Measurements from ENCODE around the gene TRIM45.
A peak's percentile ranks its signal among the peaks of the same experiment; 100 is the strongest.
"Not testable (repeated sequence)": the region's sequence is repeated elsewhere in the genome, so short reads cannot be mapped to it uniquely, and the experiment has no call there.

Gene TRIM45

GRCh38 chr1:117162816-117163215, 41.3 kb upstream of the TRIM45 start:
- Histone ChIP-seq H3K79me2 (ENCODE audit: control insufficient read depth, insufficient read depth, low read length) (no peaks in the 10 kb centered on the region), H3K56ac (ENCODE audit: low read length) (no peak overlapping the region), H3K79me1 (ENCODE audit: low read length) (no peaks in the 10 kb centered on the region), H3K27ac (ENCODE audit: low read depth, low read length) (no peak overlapping the region), H4K5ac (ENCODE audit: low read length) (no peak overlapping the region), H3K9ac (ENCODE audit: low read length) (no peak overlapping the region), H3K36me3 (ENCODE audit: control insufficient read depth, insufficient read depth, low read length) (no peaks in the 10 kb centered on the region), H4K8ac (ENCODE audit: low read depth, low read length) (no peak overlapping the region), H3K4ac (ENCODE audit: low read depth, low read length) (no peak overlapping the region), H3K27me3 (ENCODE audit: insufficient read depth, low read length, poor library complexity) (no peaks in the 10 kb centered on the region), H3K4me1 (ENCODE audit: control insufficient read depth, low read depth, low read length) (no peaks in the 10 kb centered on the region), H3K4me3 (ENCODE audit: low read length) (no peak overlapping the region), H3K23ac (ENCODE audit: low read length) (peak overlapping the region; percentile 0), H2BK120ac (ENCODE audit: low read depth, low read length) (no peak overlapping the region), H3K18ac (ENCODE audit: low read length) (no peak overlapping the region), H2BK15ac (replicated peaks; ENCODE audit: low read depth) (no peak overlapping the region), H3K4me2 (ENCODE audit: low read length) (no peak overlapping the region), H2BK5ac (ENCODE audit: low read length) (no peak overlapping the region), H2AK5ac (ENCODE audit: low read length) (no peak overlapping the region)
- WGBS (ENCODE audit: extremely low coverage, insufficient coverage, low lambda C conversion rate) = no CpG with 5 or more reads among the region's 6 CpGs
- DNase-seq = no peak

GRCh38 chr1:117161887-117162286, 40.3 kb upstream of the TRIM45 start:
- no peaks in the 10 kb centered on the region for H3K36me3 ChIP-seq (ENCODE audit: control insufficient read depth, insufficient read depth, low read length)
- no peaks in the 10 kb centered on the region for H3K27me3 ChIP-seq (ENCODE audit: insufficient read depth, low read length, poor library complexity)

GRCh38 chr1:117151305-117151704, 29.8 kb upstream of the TRIM45 start:
- not testable (repeated sequence) for H4K8ac ChIP-seq (ENCODE audit: low read depth, low read length); H2BK5ac ChIP-seq (ENCODE audit: low read length); H3K36me3 ChIP-seq (ENCODE audit: control insufficient read depth, insufficient read depth, low read length); H3K27ac ChIP-seq (ENCODE audit: low read depth, low read length); H3K4ac ChIP-seq (ENCODE audit: low read depth, low read length); H3K79me1 ChIP-seq (ENCODE audit: low read length); H3K4me3 ChIP-seq (ENCODE audit: low read length); H2AK5ac ChIP-seq (ENCODE audit: low read length); H3K18ac ChIP-seq (ENCODE audit: low read length); H3K9ac ChIP-seq (ENCODE audit: low read length); DNase-seq; H4K5ac ChIP-seq (ENCODE audit: low read length); H3K56ac ChIP-seq (ENCODE audit: low read length); H3K23ac ChIP-seq (ENCODE audit: low read length); H3K4me2 ChIP-seq (ENCODE audit: low read length); H3K79me2 ChIP-seq (ENCODE audit: control insufficient read depth, insufficient read depth, low read length); H2BK120ac ChIP-seq (ENCODE audit: low read depth, low read length); H3K27me3 ChIP-seq (ENCODE audit: insufficient read depth, low read length, poor library complexity); H2BK15ac ChIP-seq (replicated peaks; ENCODE audit: low read depth); H3K4me1 ChIP-seq (ENCODE audit: control insufficient read depth, low read depth, low read length)
- no CpG with 5 or more reads among the region's 5 CpGs for WGBS (ENCODE audit: extremely low coverage, insufficient coverage, low lambda C conversion rate)

More at GRCh38 chr1:117161887-117162286, 40.3 kb upstream of the TRIM45 start:
- no peaks in the 10 kb centered on the region for H3K79me2 ChIP-seq (ENCODE audit: control insufficient read depth, insufficient read depth, low read length)
- no peaks in the 10 kb centered on the region for H3K79me1 ChIP-seq (ENCODE audit: low read length)
- no peak overlapping the region for H3K4me3 ChIP-seq (ENCODE audit: low read length)
- no peak overlapping the region for H2BK5ac ChIP-seq (ENCODE audit: low read length)
- H4K5ac ChIP-seq (ENCODE audit: low read length) = no peak overlapping the region
- no CpG with 5 or more reads among the region's 1 CpG for WGBS (ENCODE audit: extremely low coverage, insufficient coverage, low lambda C conversion rate)
- H3K27ac ChIP-seq (ENCODE audit: low read depth, low read length) = no peak overlapping the region
- no peak overlapping the region for H3K4ac ChIP-seq (ENCODE audit: low read depth, low read length)
- no peak overlapping the region for H2AK5ac ChIP-seq (ENCODE audit: low read length)
- no peak for DNase-seq
- no peak overlapping the region for H3K18ac ChIP-seq (ENCODE audit: low read length)
- H3K56ac ChIP-seq (ENCODE audit: low read length) = no peak overlapping the region
- H2BK120ac ChIP-seq (ENCODE audit: low read depth, low read length) = no peak overlapping the region
- H3K9ac ChIP-seq (ENCODE audit: low read length) = no peak overlapping the region
- no peak overlapping the region for H3K23ac ChIP-seq (ENCODE audit: low read length)
- no peak overlapping the region for H3K4me2 ChIP-seq (ENCODE audit: low read length)
- no peaks in the 10 kb centered on the region for H3K4me1 ChIP-seq (ENCODE audit: control insufficient read depth, low read depth, low read length)
- H4K8ac ChIP-seq (ENCODE audit: low read depth, low read length) = no peak overlapping the region
- H2BK15ac ChIP-seq (replicated peaks; ENCODE audit: low read depth) = no peak overlapping the region

- no peaks in the 10 kb centered on the region for H3K79me2 ChIP-seq (ENCODE audit: control insufficient read depth, insufficient read depth, low read length)
- H3K56ac ChIP-seq (ENCODE audit: low read length) = no peak overlapping the region
- DNase-seq = no peak
- H3K79me1 ChIP-seq (ENCODE audit: low read length) = no peaks in the 10 kb centered on the region
- no peak overlapping the region for H3K4ac ChIP-seq (ENCODE audit: low read depth, low read length)
- no peak overlapping the region for H3K9ac ChIP-seq (ENCODE audit: low read length)
- H3K4me2 ChIP-seq (ENCODE audit: low read length) = no peak overlapping the region
- no peak overlapping the region for H2BK5ac ChIP-seq (ENCODE audit: low read length)
- H3K4me1 ChIP-seq (ENCODE audit: control insufficient read depth, low read depth, low read length) = peaks cover 8% of the 10 kb centered on the region
- H2AK5ac ChIP-seq (ENCODE audit: low read length) = no peak overlapping the region
- no peak overlapping the region for H2BK120ac ChIP-seq (ENCODE audit: low read depth, low read length)
- no peak overlapping the region for H3K18ac ChIP-seq (ENCODE audit: low read length)
- H4K5ac ChIP-seq (ENCODE audit: low read length) = no peak overlapping the region
- H3K4me3 ChIP-seq (ENCODE audit: low read length) = no peak overlapping the region
- H3K36me3 ChIP-seq (ENCODE audit: control insufficient read depth, insufficient read depth, low read length) = no peaks in the 10 kb centered on the region
- H3K23ac ChIP-seq (ENCODE audit: low read length) = no peak overlapping the region
- no peaks in the 10 kb centered on the region for H3K27me3 ChIP-seq (ENCODE audit: insufficient read depth, low read length, poor library complexity)
- H3K27ac ChIP-seq (ENCODE audit: low read depth, low read length) = no peak overlapping the region
- no peak overlapping the region for H2BK15ac ChIP-seq (replicated peaks; ENCODE audit: low read depth)
- no CpG with 5 or more reads among the region's 2 CpGs for WGBS (ENCODE audit: extremely low coverage, insufficient coverage, low lambda C conversion rate)
- H4K8ac ChIP-seq (ENCODE audit: low read depth, low read length) = no peak overlapping the region
These were observed 28.8 kb upstream of the TRIM45 start for GRCh38 chr1:117150316-117150715.

GRCh38 chr1:117147856-117148588, 26.5 kb upstream of the TRIM45 start:
- Histone ChIP-seq H3K18ac (ENCODE audit: low read length) (no peak overlapping the region), H3K4me2 (ENCODE audit: low read length) (no peak overlapping the region), H3K9ac (ENCODE audit: low read length) (no peak overlapping the region), H2BK5ac (ENCODE audit: low read length) (no peak overlapping the region), H3K4me1 (ENCODE audit: control insufficient read depth, low read depth, low read length) (peaks cover 8% of the 10 kb centered on the region), H3K56ac (ENCODE audit: low read length) (no peak overlapping the region), H3K36me3 (ENCODE audit: control insufficient read depth, insufficient read depth, low read length) (no peaks in the 10 kb centered on the region), H4K8ac (ENCODE audit: low read depth, low read length) (no peak overlapping the region), H2BK120ac (ENCODE audit: low read depth, low read length) (no peak overlapping the region), H3K23ac (ENCODE audit: low read length) (no peak overlapping the region), H2BK15ac (replicated peaks; ENCODE audit: low read depth) (peak overlapping the region; percentile 74), H2AK5ac (ENCODE audit: low read length) (no peak overlapping the region), H3K79me2 (ENCODE audit: control insufficient read depth, insufficient read depth, low read length) (no peaks in the 10 kb centered on the region), H3K27ac (ENCODE audit: low read depth, low read length) (no peak overlapping the region), H3K4ac (ENCODE audit: low read depth, low read length) (no peak overlapping the region), H3K4me3 (ENCODE audit: low read length) (no peak overlapping the region), H4K5ac (ENCODE audit: low read length) (no peak overlapping the region), H3K79me1 (ENCODE audit: low read length) (no peaks in the 10 kb centered on the region), H3K27me3 (ENCODE audit: insufficient read depth, low read length, poor library complexity) (no peaks in the 10 kb centered on the region)
- no CpG with 5 or more reads among the region's 5 CpGs for WGBS (ENCODE audit: extremely low coverage, insufficient coverage, low lambda C conversion rate)
- DNase-seq = no peak

- no CpG with 5 or more reads among the region's 4 CpGs for WGBS (ENCODE audit: extremely low coverage, insufficient coverage, low lambda C conversion rate)
- Histone ChIP-seq H4K8ac (ENCODE audit: low read depth, low read length) (no peak overlapping the region), H2AK5ac (ENCODE audit: low read length) (no peak overlapping the region), H3K9ac (ENCODE audit: low read length) (no peak overlapping the region), H3K4me2 (ENCODE audit: low read length) (no peak overlapping the region), H4K5ac (ENCODE audit: low read length) (no peak overlapping the region), H3K4me1 (ENCODE audit: control insufficient read depth, low read depth, low read length) (peaks cover 8% of the 10 kb centered on the region), H3K4ac (ENCODE audit: low read depth, low read length) (no peak overlapping the region), H3K56ac (ENCODE audit: low read length) (no peak overlapping the region), H3K18ac (ENCODE audit: low read length) (no peak overlapping the region), H2BK5ac (ENCODE audit: low read length) (no peak overlapping the region), H2BK15ac (replicated peaks; ENCODE audit: low read depth) (peak overlapping the region; percentile 74), H3K23ac (ENCODE audit: low read length) (no peak overlapping the region), H3K27me3 (ENCODE audit: insufficient read depth, low read length, poor library complexity) (no peaks in the 10 kb centered on the region), H3K79me1 (ENCODE audit: low read length) (no peaks in the 10 kb centered on the region), H3K27ac (ENCODE audit: low read depth, low read length) (no peak overlapping the region), H3K4me3 (ENCODE audit: low read length) (no peak overlapping the region), H3K79me2 (ENCODE audit: control insufficient read depth, insufficient read depth, low read length) (no peaks in the 10 kb centered on the region), H2BK120ac (ENCODE audit: low read depth, low read length) (no peak overlapping the region), H3K36me3 (ENCODE audit: control insufficient read depth, insufficient read depth, low read length) (no peaks in the 10 kb centered on the region)
- DNase-seq = no peak
These were observed 25.8 kb upstream of the TRIM45 start for GRCh38 chr1:117147341-117147831.

Measured in mesendoderm (in vitro differentiated cells).